SK-N-SH treated with all-trans-retinoic acid at 6 μM for 48 hours (cell line): ENCODE measurements around the gene RNH1.
"Not testable (repeated sequence)": the region's sequence is repeated elsewhere in the genome, so short reads cannot be mapped to it uniquely, and the experiment has no call there.

Experiments used
- ATAC-seq: fragments of 200-7000 bp; cut with Tn5 transposase; 3 replicates; pipeline ENCODE4 v1.9.1; 2020; ENCODE audit warnings: mild to moderate bottlenecking, moderate library complexity
- ARNTL ChIP-seq: fragments of 450-650 bp; formaldehyde crosslinking; IDR thresholded peaks from 2 replicates; pipeline ENCODE4 v1.5.0; 2020; ENCODE audit warnings: low read depth, mild to moderate bottlenecking, moderate library complexity, borderline replicate concordance
- BACH2 ChIP-seq: fragments of 250-450 bp; sonication (Bioruptor Pico); IDR thresholded peaks from 2 replicates; pipeline ENCODE4 v1.9.0; 2021; ENCODE audit warnings: mild to moderate bottlenecking, borderline replicate concordance
- ESRRG ChIP-seq: fragments of 250-450 bp; sonication (Bioruptor Pico); IDR thresholded peaks from 2 replicates; pipeline ENCODE4 v1.6.1; 2021; ENCODE audit warnings: mild to moderate bottlenecking
- ISL1 ChIP-seq: fragments of 250-450 bp; sonication (Bioruptor Pico); IDR thresholded peaks from 2 replicates; pipeline ENCODE4 v2.1.2; 2022; ENCODE audit warnings: mild to moderate bottlenecking, moderate library complexity
- OSR1 ChIP-seq: fragments of 250-450 bp; sonication (Bioruptor Pico); IDR thresholded peaks from 2 replicates; pipeline ENCODE4 v1.8.0; 2022; ENCODE audit warnings: moderate library complexity, mild to moderate bottlenecking, inconsistent platforms
- RARB ChIP-seq: fragments of 250-450 bp; sonication (Bioruptor Pico); IDR thresholded peaks from 2 replicates; pipeline ENCODE4 v1.8.0; 2021; ENCODE audit warnings: mild to moderate bottlenecking, moderate library complexity
- SNAI2 ChIP-seq: fragments of 250-450 bp; sonication (Bioruptor Pico); IDR thresholded peaks from 2 replicates; pipeline ENCODE4 v1.5.0; 2020; ENCODE audit warnings: mild to moderate bottlenecking, moderate library complexity
- TCF4 ChIP-seq: fragments of 250-450 bp; sonication (Bioruptor Pico); IDR thresholded peaks from 2 replicates; pipeline ENCODE4 v1.8.0; 2021; ENCODE audit warnings: mild to moderate bottlenecking, moderate library complexity, borderline replicate concordance
- TOX ChIP-seq: fragments of 250-450 bp; sonication (Bioruptor Pico); IDR thresholded peaks from 2 replicates; pipeline ENCODE4 v1.8.0; 2021; ENCODE audit warnings: mild to moderate bottlenecking, moderate library complexity, borderline replicate concordance
- ZC3H10 ChIP-seq: fragments of 250-450 bp; sonication (Bioruptor Pico); IDR thresholded peaks from 2 replicates; pipeline ENCODE4 v1.5.1; 2021; ENCODE audit warnings: mild to moderate bottlenecking, moderate library complexity
- ZFP3 ChIP-seq: fragments of 250-450 bp; sonication (Bioruptor Pico); IDR thresholded peaks from 2 replicates; pipeline ENCODE4 v1.5.0; 2020; ENCODE audit warnings: mild to moderate bottlenecking, moderate library complexity
- ZNF70 ChIP-seq: fragments of 450-650 bp; formaldehyde crosslinking; IDR thresholded peaks from 2 replicates; pipeline ENCODE4 v1.5.0; 2020; ENCODE audit warnings: mild to moderate bottlenecking, moderate library complexity
- ZNF8 ChIP-seq: fragments of 450-650 bp; formaldehyde crosslinking; IDR thresholded peaks from 2 replicates; pipeline ENCODE4 v1.5.0; 2020; ENCODE audit warnings: mild to moderate bottlenecking, moderate library complexity
- TF ChIP-seq, protein P1 (sequence below): fragments of 250-450 bp; sonication (Bioruptor Pico); IDR thresholded peaks from 2 replicates; pipeline ENCODE4 v1.5.1; 2020; ENCODE audit warnings: low read depth, mild to moderate bottlenecking, moderate library complexity
- TF ChIP-seq, protein P2 (sequence below): fragments of 250-450 bp; sonication (Bioruptor Pico); IDR thresholded peaks from 2 replicates; pipeline ENCODE4 v1.8.0; 2021; ENCODE audit warnings: low read depth, mild to moderate bottlenecking, moderate library complexity, borderline replicate concordance
- TF ChIP-seq, protein P3 (sequence below): fragments of 250-450 bp; sonication (Bioruptor Pico); IDR thresholded peaks from 2 replicates; pipeline ENCODE4 v1.5.1; 2021; ENCODE audit warnings: mild to moderate bottlenecking, moderate library complexity
- TF ChIP-seq, protein P4 (sequence below): fragments of 250-450 bp; sonication (Bioruptor Pico); IDR thresholded peaks from 2 replicates; pipeline ENCODE4 v1.5.0; 2020; ENCODE audit warnings: mild to moderate bottlenecking, moderate library complexity

The RNH1 gene

DNA sequence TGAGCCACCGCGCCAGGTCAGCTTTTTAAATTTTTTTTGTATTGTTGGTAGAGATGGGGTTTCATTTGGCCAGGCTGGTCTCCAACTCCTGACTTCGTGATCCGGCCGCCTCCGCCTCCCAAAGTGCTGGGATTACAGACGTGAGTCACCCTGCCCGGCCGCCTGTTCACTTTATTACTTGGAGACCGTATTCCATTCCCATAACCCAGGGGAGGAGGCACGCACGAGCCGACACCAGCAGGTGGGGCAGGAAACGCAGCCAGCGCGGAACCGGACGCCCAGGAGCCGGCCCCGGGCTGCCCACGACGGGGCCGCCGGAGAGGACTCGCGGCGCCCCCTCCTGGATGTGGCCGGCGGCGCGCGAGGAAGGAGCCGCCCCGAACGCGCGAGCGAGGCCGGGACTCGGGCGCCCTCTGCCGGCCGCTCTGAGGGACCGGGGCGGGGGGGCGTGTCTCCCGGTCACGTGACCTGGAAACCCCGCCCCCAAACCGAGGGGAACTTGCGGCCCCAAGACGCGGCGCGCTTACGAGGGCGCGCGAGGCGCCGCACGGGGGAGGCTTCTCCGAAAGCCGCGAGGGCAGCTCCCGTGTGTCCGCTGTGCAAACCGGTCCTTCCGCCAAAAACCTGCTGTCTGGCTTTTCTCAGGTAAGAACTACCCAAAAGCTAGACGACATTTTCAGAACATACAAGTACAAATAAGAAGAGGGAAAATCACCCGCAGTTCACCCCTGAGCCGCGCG is 11.6 kb upstream of the RNH1 start:
- peak; percentile 94 for ATAC-seq
- TF ChIP-seq ZFP3 (0 out of 2 replicates have a peak, but pooled peaks have one; percentile 49), ZC3H10 (CRISPR knock-in tag) (peak; percentile 56), TOX (CRISPR knock-in tag) (no peak)

DNA sequence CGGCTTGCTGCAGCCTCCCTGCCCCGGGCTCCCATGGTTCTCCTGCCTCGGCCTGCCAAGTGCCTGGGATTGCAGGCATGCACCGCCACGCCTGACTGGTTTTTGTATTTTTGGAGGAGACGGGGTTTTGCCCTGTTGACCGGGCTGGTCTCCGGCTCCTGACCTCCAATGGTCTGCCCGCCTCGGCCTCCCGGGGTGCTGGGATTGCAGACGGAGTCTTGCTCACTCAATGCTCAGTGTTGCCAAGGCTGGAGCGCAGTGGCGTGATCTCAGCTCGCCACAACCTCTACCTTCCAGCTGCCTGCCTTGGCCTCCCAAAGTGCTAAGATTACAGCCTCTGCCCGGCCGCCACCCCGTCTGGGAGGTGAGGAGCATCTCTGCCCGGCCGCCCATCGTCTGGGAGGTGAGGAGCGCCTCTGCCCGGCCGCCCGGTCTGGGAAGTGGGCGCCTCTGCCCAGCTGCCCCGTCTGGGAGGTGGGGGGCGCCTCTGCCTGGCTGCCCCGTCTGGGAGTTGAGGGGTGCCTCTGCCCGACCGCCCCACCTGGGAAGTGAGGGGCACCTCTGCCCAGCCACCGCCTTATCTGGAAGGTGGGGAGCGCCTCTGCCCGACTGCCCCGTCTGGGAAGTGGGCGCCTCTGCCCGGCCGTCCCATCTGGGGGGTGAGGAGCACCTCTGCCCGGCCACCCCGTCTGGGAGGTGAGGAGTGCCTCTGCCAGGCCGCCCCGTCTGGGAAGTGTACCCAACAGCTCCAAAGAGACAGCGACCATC is 10.1 kb upstream of the RNH1 start:
- not testable (repeated sequence) for ATAC-seq

DNA sequence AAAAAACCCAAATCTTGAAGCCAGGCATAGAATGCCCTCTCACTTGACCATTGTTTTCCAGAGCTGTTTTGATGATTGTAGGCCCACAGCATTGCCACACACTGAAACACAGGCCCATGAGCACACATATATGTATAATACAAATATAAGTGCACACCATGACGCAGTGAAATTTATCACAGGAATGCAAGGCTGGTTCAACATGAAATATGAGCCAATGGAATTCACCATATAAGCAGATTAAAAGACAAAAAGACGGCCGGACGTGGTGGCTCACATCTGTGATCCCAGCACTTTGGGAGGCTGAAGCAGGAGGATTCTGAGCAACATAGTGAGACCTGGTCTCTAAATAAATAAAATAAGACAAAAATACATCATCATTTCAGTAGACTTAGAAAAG is 9.4 kb upstream of the RNH1 start:
- TF ChIP-seq, protein P1, sequence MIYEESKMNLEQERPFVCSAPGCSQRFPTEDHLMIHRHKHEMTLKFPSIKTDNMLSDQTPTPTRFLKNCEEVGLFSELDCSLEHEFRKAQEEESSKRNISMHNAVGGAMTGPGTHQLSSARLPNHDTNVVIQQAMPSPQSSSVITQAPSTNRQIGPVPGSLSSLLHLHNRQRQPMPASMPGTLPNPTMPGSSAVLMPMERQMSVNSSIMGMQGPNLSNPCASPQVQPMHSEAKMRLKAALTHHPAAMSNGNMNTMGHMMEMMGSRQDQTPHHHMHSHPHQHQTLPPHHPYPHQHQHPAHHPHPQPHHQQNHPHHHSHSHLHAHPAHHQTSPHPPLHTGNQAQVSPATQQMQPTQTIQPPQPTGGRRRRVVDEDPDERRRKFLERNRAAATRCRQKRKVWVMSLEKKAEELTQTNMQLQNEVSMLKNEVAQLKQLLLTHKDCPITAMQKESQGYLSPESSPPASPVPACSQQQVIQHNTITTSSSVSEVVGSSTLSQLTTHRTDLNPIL (CRISPR knock-in tag): no peak
- TF ChIP-seq, protein P2, sequence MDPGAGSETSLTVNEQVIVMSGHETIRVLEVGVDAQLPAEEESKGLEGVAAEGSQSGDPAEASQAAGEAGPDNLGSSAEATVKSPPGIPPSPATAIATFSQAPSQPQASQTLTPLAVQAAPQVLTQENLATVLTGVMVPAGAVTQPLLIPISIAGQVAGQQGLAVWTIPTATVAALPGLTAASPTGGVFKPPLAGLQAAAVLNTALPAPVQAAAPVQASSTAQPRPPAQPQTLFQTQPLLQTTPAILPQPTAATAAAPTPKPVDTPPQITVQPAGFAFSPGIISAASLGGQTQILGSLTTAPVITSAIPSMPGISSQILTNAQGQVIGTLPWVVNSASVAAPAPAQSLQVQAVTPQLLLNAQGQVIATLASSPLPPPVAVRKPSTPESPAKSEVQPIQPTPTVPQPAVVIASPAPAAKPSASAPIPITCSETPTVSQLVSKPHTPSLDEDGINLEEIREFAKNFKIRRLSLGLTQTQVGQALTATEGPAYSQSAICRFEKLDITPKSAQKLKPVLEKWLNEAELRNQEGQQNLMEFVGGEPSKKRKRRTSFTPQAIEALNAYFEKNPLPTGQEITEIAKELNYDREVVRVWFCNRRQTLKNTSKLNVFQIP (CRISPR knock-in tag): no peak
- TF ChIP-seq ZFP3 (no peak), BACH2 (CRISPR knock-in tag) (no peak), ARNTL (CRISPR knock-in tag) (no peak)
- TF ChIP-seq, protein P3, sequence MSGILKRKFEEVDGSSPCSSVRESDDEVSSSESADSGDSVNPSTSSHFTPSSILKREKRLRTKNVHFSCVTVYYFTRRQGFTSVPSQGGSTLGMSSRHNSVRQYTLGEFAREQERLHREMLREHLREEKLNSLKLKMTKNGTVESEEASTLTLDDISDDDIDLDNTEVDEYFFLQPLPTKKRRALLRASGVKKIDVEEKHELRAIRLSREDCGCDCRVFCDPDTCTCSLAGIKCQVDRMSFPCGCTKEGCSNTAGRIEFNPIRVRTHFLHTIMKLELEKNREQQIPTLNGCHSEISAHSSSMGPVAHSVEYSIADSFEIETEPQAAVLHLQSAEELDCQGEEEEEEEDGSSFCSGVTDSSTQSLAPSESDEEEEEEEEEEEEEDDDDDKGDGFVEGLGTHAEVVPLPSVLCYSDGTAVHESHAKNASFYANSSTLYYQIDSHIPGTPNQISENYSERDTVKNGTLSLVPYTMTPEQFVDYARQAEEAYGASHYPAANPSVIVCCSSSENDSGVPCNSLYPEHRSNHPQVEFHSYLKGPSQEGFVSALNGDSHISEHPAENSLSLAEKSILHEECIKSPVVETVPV (CRISPR knock-in tag): no peak
- no peak for ATAC-seq

DNA sequence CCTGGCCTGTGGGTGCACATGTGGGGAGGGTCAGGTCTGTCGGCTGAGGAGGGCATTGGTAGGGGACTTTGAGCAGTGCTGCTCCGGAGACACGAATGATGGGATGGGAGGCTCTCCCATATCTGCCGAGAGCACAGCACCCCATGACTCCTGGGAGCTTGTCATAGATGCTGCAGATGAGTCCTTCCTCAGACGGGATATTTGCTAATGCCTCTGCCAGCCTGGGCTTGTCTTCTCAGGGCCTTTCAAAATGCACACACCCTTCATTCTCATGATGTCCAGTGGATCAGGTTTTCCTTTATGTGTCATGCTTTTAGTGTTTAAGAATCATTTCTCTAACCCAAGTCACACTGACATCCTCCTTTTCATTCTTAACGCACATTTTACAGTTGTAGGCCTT is 8.1 kb upstream of the RNH1 start:
- TF ChIP-seq TCF4 (CRISPR knock-in tag) (no peak), OSR1 (CRISPR knock-in tag) (no peak), ISL1 (CRISPR knock-in tag) (no peak), ZNF70 (CRISPR knock-in tag) (no peak), TOX (CRISPR knock-in tag) (no peak), ESRRG (CRISPR knock-in tag) (no peak), ZNF8 (no peak), RARB (CRISPR knock-in tag) (no peak), ZFP3 (no peak), SNAI2 (CRISPR knock-in tag) (no peak), BACH2 (CRISPR knock-in tag) (no peak), ZC3H10 (CRISPR knock-in tag) (no peak), ARNTL (CRISPR knock-in tag) (no peak)
- TF ChIP-seq, protein P1 (CRISPR knock-in tag): no peak
- TF ChIP-seq, protein P2 (CRISPR knock-in tag): no peak
- TF ChIP-seq, protein P3 (CRISPR knock-in tag): no peak
- TF ChIP-seq, protein P4, sequence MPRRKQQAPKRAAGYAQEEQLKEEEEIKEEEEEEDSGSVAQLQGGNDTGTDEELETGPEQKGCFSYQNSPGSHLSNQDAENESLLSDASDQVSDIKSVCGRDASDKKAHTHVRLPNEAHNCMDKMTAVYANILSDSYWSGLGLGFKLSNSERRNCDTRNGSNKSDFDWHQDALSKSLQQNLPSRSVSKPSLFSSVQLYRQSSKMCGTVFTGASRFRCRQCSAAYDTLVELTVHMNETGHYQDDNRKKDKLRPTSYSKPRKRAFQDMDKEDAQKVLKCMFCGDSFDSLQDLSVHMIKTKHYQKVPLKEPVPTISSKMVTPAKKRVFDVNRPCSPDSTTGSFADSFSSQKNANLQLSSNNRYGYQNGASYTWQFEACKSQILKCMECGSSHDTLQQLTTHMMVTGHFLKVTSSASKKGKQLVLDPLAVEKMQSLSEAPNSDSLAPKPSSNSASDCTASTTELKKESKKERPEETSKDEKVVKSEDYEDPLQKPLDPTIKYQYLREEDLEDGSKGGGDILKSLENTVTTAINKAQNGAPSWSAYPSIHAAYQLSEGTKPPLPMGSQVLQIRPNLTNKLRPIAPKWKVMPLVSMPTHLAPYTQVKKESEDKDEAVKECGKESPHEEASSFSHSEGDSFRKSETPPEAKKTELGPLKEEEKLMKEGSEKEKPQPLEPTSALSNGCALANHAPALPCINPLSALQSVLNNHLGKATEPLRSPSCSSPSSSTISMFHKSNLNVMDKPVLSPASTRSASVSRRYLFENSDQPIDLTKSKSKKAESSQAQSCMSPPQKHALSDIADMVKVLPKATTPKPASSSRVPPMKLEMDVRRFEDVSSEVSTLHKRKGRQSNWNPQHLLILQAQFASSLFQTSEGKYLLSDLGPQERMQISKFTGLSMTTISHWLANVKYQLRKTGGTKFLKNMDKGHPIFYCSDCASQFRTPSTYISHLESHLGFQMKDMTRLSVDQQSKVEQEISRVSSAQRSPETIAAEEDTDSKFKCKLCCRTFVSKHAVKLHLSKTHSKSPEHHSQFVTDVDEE (CRISPR knock-in tag): no peak
- ATAC-seq: no peak
